IMR-90 (cell line): Measurements from ENCODE around the gene NKX1-1. TPM values are rescaled to one million over a fixed set of nuclear protein-coding genes. Genes with fewer than 3 reads are reported as not detected.

Source experiments
- ATAC-seq: fragments of 200-7000 bp; cut with Tn5 transposase; 2 replicates; pipeline ENCODE4 v1.9.1; 2020; ENCODE audit warnings: low read depth, mild to moderate bottlenecking, moderate library complexity
- BruUV-seq: library from RNA; stranded (reverse); fragments of 400-500 nt; replicated peaks from 2 replicates; lab custom pipeline; 2021; lab: Mats Ljungman, UMichigan
- CTCF ChIA-PET: fragments of 300-600 bp; formaldehyde crosslinking; extraction: SDS; loops from one replicate; lab custom pipeline; 2021; ENCODE audit warnings: antibody characterized with exemption; lab: Yijun Ruan, JAX
- POLR2A ChIA-PET: fragments of 300-600 bp; sonication (Branson Sonifier 250); formaldehyde crosslinking; loops from one replicate; lab custom pipeline; 2022; ENCODE audit warnings: antibody characterized with exemption; ENCODE audit not compliant: unreplicated experiment; lab: Charles Lee
- DNase-seq: peaks from one replicate; pipeline ENCODE4 v3.0.0; 2013
- H2AFZ ChIP-seq: replicated peaks from 2 replicates; pipeline ENCODE3; 2013; ENCODE audit warnings: low read length, mild to moderate bottlenecking; ENCODE audit not compliant: poor library complexity
- H2AK5ac ChIP-seq: 2 replicates; pipeline ENCODE4 v1.6.1; 2013; ENCODE audit warnings: low read depth, low read length, inconsistent platforms
- H2AK9ac ChIP-seq: replicated peaks from 2 replicates; pipeline ENCODE3; 2013; ENCODE audit warnings: mild to moderate bottlenecking, low read depth, low read length, moderate library complexity; ENCODE audit not compliant: poor library complexity
- H2BK120ac ChIP-seq: 2 replicates; pipeline ENCODE4 v1.6.1; 2013; ENCODE audit warnings: low read depth, low read length, inconsistent platforms
- H2BK15ac ChIP-seq: 3 replicates; pipeline ENCODE4 v1.6.1; 2013; ENCODE audit warnings: low read depth, low read length, inconsistent platforms
- H2BK20ac ChIP-seq: 2 replicates; pipeline ENCODE4 v1.6.1; 2013; ENCODE audit warnings: low read depth, mild to moderate bottlenecking, inconsistent platforms, low read length, moderate library complexity
- H2BK5ac ChIP-seq: 2 replicates; pipeline ENCODE4 v1.6.1; 2013; ENCODE audit warnings: mild to moderate bottlenecking, low read depth, low read length, inconsistent platforms; ENCODE audit not compliant: poor library complexity, severe bottlenecking
- H3K14ac ChIP-seq: replicated peaks from 2 replicates; pipeline ENCODE4 v1.6.1; 2013; ENCODE audit warnings: low read depth, low read length, inconsistent platforms
- H3K18ac ChIP-seq: 2 replicates; pipeline ENCODE4 v1.6.1; 2013; ENCODE audit warnings: low read depth, low read length, control low read depth
- H3K23ac ChIP-seq: 2 replicates; pipeline ENCODE4 v1.6.1; 2013; ENCODE audit warnings: low read depth, low read length, inconsistent platforms
- H3K27ac ChIP-seq: 2 replicates; pipeline ENCODE4 v1.5.1; 2013; ENCODE audit warnings: mild to moderate bottlenecking, control low read depth, low read length; ENCODE audit not compliant: insufficient read depth
- H3K27me3 ChIP-seq: 2 replicates; pipeline ENCODE4 v1.6.1; 2013; ENCODE audit warnings: low read length; ENCODE audit not compliant: control insufficient read depth, insufficient read depth
- H3K36me3 ChIP-seq: 2 replicates; pipeline ENCODE4 v1.6.1; 2013; ENCODE audit warnings: low read length, mixed read lengths; ENCODE audit not compliant: control insufficient read depth, insufficient read depth
- H3K4ac ChIP-seq: 2 replicates; pipeline ENCODE4 v1.6.1; 2013; ENCODE audit warnings: low read depth, low read length, inconsistent platforms
- H3K4me1 ChIP-seq: 2 replicates; pipeline ENCODE4 v1.6.1; 2013; ENCODE audit warnings: low read length, mixed read lengths; ENCODE audit not compliant: control insufficient read depth, insufficient read depth
- H3K4me2 ChIP-seq: 2 replicates; pipeline ENCODE4 v1.6.1; 2013; ENCODE audit warnings: low read depth, mild to moderate bottlenecking, control low read depth, low read length, moderate library complexity
- H3K4me3 ChIP-seq: 2 replicates; pipeline ENCODE4 v1.5.1; 2013; ENCODE audit warnings: low read depth, mild to moderate bottlenecking, control low read depth, low read length, moderate library complexity; ENCODE audit not compliant: insufficient read depth
- H3K56ac ChIP-seq: 2 replicates; pipeline ENCODE4 v1.6.1; 2013; ENCODE audit warnings: low read length, inconsistent platforms; ENCODE audit not compliant: insufficient read depth; ENCODE audit errors: extremely low read depth
- H3K79me1 ChIP-seq, 2 experiments: 2 replicates each; pipeline ENCODE4 v1.6.1; 2013; ENCODE audit warnings: low read length in 2 of 2, inconsistent platforms in 1 of 2, low read depth in 1 of 2
- H3K9ac ChIP-seq: 2 replicates; pipeline ENCODE4 v1.6.1; 2013; ENCODE audit warnings: low read depth, low read length, control low read depth
- H3K9me1 ChIP-seq: 2 replicates; pipeline ENCODE4 v1.6.1; 2013; ENCODE audit warnings: low read length, inconsistent platforms; ENCODE audit not compliant: insufficient read depth
- H3K9me3 ChIP-seq: 2 replicates; pipeline ENCODE4 v1.6.1; 2013; ENCODE audit warnings: low read length; ENCODE audit not compliant: control insufficient read depth, insufficient read depth
- H4K20me1 ChIP-seq: 2 replicates; pipeline ENCODE4 v1.6.1; 2013; ENCODE audit warnings: low read length, inconsistent platforms; ENCODE audit not compliant: insufficient read depth
- H4K5ac ChIP-seq: 2 replicates; pipeline ENCODE4 v1.6.1; 2013; ENCODE audit warnings: mild to moderate bottlenecking, low read depth, low read length, control low read depth
- H4K8ac ChIP-seq, 2 experiments: 2 replicates each; pipeline ENCODE4 v1.6.1; 2013; ENCODE audit warnings: low read depth in 2 of 2, low read length in 2 of 2, control low read depth in 1 of 2, inconsistent platforms in 1 of 2
- H4K91ac ChIP-seq: 2 replicates; pipeline ENCODE4 v1.6.1; 2013; ENCODE audit warnings: low read depth, low read length, inconsistent platforms; ENCODE audit not compliant: insufficient read depth
- BHLHE40 ChIP-seq: fragments of 150-350 bp; IDR thresholded peaks from 2 replicates; pipeline ENCODE4 v1.6.1; 2016; ENCODE audit warnings: mild to moderate bottlenecking, low read depth, low read length
- CHD1 ChIP-seq: IDR thresholded peaks from 2 replicates; pipeline ENCODE4 v1.6.1; 2012; ENCODE audit warnings: low read depth, low read length, improper control_type of control experiment
- CTCF ChIP-seq: conservative IDR thresholded peaks from 2 replicates; pipeline ENCODE4 v1.5.1; 2012; ENCODE audit warnings: mild to moderate bottlenecking, low read depth, low read length, improper control_type of control experiment
- MXI1 ChIP-seq: IDR thresholded peaks from 2 replicates; pipeline ENCODE4 v1.6.1; 2012; ENCODE audit warnings: low read depth, mild to moderate bottlenecking, low read length, moderate library complexity, borderline replicate concordance
- RCOR1 ChIP-seq: IDR thresholded peaks from 2 replicates; pipeline ENCODE4 v1.6.1; 2012; ENCODE audit warnings: mild to moderate bottlenecking, low read length, improper control_type of control experiment; ENCODE audit not compliant: insufficient replicate concordance
- RFX5 ChIP-seq: IDR thresholded peaks from 2 replicates; pipeline ENCODE4 v1.8.0; 2012; ENCODE audit warnings: low read depth, mild to moderate bottlenecking, low read length, moderate library complexity
- WGBS, 2 experiments: methylation state at CpG; one replicate each; pipeline versions ENCODE4 v1.1.5 to v1.1.7; 2013; ENCODE audit warnings: missing lambda C conversion rate in 2 of 2; ENCODE audit not compliant: insufficient read length in 1 of 2; ENCODE audit errors: extremely low coverage in 2 of 2; 5-methylcytosine and 5-hydroxymethylcytosine counted together
- dilution Hi-C: fragments of 300-500 bp; cut with HindIII; formaldehyde crosslinking; loops from one replicate; pipeline ENCODE4 v1.14.3; 2018; ENCODE audit warnings: low sequenced_read_pairs; ENCODE audit not compliant: unreplicated experiment
- in situ Hi-C: fragments of 300-500 bp; cut with MboI; formaldehyde crosslinking; loops from 3 replicates; pipeline ENCODE4 v1.14.3; 2019; ENCODE audit warnings: low sequenced_read_pairs, inconsistent platforms, mixed read lengths
- intact Hi-C: fragments of 100-400 bp; cut with micrococcal nuclease; formaldehyde crosslinking; loops from 2 replicates; pipeline ENCODE4 v1.10.0; 2022
- polyA plus RNA-seq, 3 experiments: library from polyadenylated mRNA; depleted of rRNA; stranded (reverse); fragments of >200 nt; gene quantifications; 2 replicates each; pipeline ENCODE4 v1.2.3, GENCODE V29; 2012; ENCODE audit warnings: low replicate concordance in 1 of 3
- total RNA-seq: library from RNA; depleted of rRNA; stranded (reverse); fragments of >200 nt; gene quantifications from 2 replicates; pipeline ENCODE4 v1.2.3, GENCODE V29; 2012
- TF ChIP-seq, protein P1 (sequence below): fragments of 150-350 bp; IDR thresholded peaks from 2 replicates; pipeline ENCODE4 v1.6.1; 2016; ENCODE audit warnings: low read depth, mild to moderate bottlenecking, low read length, moderate library complexity, borderline replicate concordance

The NKX1-1 gene
- total and polyA plus RNA-seq, 2 of the 4 experiments (the other 2 are of a cell fraction), result not detected

- no peak for ATAC-seq
- H3K9me3 ChIP-seq, result no peaks in the 10 kb centered on the region; the same call in 1 of the 2 replicates
- ChIA-PET POLR2A (no interaction called here), CTCF (no interaction called here)
- H3K14ac ChIP-seq, result no peak overlapping the region
- H3K4me2 ChIP-seq, result no peak overlapping the region
- no peak overlapping the region for H2AK5ac ChIP-seq
- H2BK120ac ChIP-seq, result no peak overlapping the region
- H3K36me3 ChIP-seq, result peaks cover 30% of the 10 kb centered on the region
- H2BK5ac ChIP-seq, result no peak overlapping the region
- no peaks in the 10 kb centered on the region for H3K4me1 ChIP-seq
- H4K20me1 ChIP-seq, result no peaks in the 10 kb centered on the region
- dilution Hi-C loops, result no loop called here
- H2BK15ac ChIP-seq, result no peak overlapping the region
- H3K4me3 ChIP-seq, result no peak overlapping the region
- WGBS, 2 experiments, result 90% methylated on average over 10 of the region's 23 CpGs; no CpG with 5 or more reads in 1 of the 2 experiments
- no peaks in the 10 kb centered on the region for H3K27me3 ChIP-seq
- no peak overlapping the region for H3K18ac ChIP-seq
- no peak overlapping the region for H3K23ac ChIP-seq
- H3K56ac ChIP-seq, result no peak overlapping the region
- no peak overlapping the region for H4K5ac ChIP-seq
- no peak overlapping the region for H3K27ac ChIP-seq
- BruUV-seq, result no TSS peak
- no peak overlapping the region for H3K9ac ChIP-seq
- no peak overlapping the region for H3K4ac ChIP-seq
- H2AFZ ChIP-seq, result no peak overlapping the region
- H4K91ac ChIP-seq, result no peak overlapping the region
- no peak for DNase-seq
- intact Hi-C loops, result no loop called here
- no peak overlapping the region for H2BK20ac ChIP-seq
- H4K8ac ChIP-seq, result no peak overlapping the region
- no peak overlapping the region for H2AK9ac ChIP-seq
- H3K9me1 ChIP-seq, result no peaks in the 10 kb centered on the region
- TF ChIP-seq, protein P1, sequence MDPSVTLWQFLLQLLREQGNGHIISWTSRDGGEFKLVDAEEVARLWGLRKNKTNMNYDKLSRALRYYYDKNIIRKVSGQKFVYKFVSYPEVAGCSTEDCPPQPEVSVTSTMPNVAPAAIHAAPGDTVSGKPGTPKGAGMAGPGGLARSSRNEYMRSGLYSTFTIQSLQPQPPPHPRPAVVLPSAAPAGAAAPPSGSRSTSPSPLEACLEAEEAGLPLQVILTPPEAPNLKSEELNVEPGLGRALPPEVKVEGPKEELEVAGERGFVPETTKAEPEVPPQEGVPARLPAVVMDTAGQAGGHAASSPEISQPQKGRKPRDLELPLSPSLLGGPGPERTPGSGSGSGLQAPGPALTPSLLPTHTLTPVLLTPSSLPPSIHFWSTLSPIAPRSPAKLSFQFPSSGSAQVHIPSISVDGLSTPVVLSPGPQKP, result no peak
- TF ChIP-seq MXI1, result no peak
- no peak for TF ChIP-seq RFX5
- TF ChIP-seq CTCF, result no peak
- no peak for TF ChIP-seq CHD1
- TF ChIP-seq BHLHE40, result no peak
- TF ChIP-seq RCOR1, result no peak
- H3K79me1 ChIP-seq, result no peaks in the 10 kb centered on the region
- in situ Hi-C loops, result no loop called here
Measured at GRCh38 chr4:1376391-1376840, 29.8 kb downstream of the NKX1-1 start.
